Stimulated activated CD8-positive, alpha-beta memory T cell treated with anti-CD3 and anti-CD28 coated beads, Interleukin-4, amount 100 ng/mL, for 4 hours (primary cell): ENCODE measurements around the gene CDH4.
"Not testable (repeated sequence)": the region's sequence is repeated elsewhere in the genome, so short reads cannot be mapped to it uniquely, and the experiment has no call there.

Experiments used
- DNase-seq, 2 donors: peaks; one replicate each; pipeline ENCODE4 v3.0.0-alpha.2; 2020; ENCODE audit warnings: low read depth in 2 of 2, low spot score in 1 of 2

Gene CDH4

GRCh38 chr20:61453219-61453618 lies 201.2 kb downstream of the CDH4 start:
- DNase-seq, result no peak

- DNase-seq, result not testable (repeated sequence)
Observed at GRCh38 chr20:61453623-61454022, 201.6 kb downstream of the CDH4 start.

DNA sequence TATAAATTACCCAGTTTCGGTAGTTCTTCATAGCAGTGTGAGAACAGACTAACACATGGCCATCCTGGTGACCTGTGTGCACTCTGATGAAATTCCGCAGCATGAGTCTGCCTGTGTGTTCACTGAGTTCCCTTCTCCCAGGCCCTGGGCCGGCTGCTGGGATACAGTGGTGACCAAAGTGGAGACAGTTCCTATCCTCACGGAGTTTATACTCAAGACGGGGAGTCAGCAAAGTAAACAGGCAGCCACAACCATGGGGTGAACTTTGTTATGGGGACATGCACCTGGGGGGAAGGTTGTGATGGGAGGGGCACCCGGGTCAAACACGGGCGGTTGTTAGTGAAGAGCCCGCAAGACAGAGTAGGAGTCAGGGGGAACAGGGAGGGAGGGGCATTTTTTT lies 202.0 kb downstream of the CDH4 start:
- no peak for DNase-seq

DNA sequence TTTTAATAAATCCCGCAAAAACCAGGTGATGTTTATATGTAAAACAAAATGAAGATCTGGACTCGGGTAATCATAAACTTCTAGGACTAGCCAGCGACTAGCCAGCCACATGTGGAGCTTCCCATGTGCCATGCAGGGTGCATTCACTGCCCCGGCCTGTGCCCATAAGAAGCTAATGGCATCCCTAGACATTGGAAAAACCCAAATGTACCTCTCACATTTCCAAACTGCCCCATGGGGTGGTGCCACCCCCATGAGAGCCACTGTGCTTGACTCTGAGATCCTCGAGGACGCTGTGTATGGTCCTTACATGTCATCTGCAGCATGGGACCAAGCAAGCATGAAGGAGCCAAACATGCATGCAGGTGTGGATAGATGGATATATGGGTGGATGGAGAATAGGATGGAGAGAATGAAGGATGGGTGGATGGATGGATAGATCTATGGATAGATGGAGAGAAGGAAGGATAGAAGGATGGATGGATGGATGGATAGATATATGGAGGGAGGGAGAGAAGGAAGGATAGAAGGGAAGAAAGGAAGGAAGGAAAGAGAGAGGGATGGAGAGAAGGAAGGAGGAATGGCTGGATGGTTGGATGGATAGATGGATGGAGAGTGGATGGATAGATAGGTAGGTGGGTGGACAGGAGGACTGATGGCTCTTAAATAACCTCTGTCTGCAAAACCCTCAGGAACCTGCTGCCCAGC lies 203.6 kb downstream of the CDH4 start:
- no peak for DNase-seq

GRCh38 chr20:61457725-61458124 lies 205.7 kb downstream of the CDH4 start:
- DNase-seq, result no peak

DNA sequence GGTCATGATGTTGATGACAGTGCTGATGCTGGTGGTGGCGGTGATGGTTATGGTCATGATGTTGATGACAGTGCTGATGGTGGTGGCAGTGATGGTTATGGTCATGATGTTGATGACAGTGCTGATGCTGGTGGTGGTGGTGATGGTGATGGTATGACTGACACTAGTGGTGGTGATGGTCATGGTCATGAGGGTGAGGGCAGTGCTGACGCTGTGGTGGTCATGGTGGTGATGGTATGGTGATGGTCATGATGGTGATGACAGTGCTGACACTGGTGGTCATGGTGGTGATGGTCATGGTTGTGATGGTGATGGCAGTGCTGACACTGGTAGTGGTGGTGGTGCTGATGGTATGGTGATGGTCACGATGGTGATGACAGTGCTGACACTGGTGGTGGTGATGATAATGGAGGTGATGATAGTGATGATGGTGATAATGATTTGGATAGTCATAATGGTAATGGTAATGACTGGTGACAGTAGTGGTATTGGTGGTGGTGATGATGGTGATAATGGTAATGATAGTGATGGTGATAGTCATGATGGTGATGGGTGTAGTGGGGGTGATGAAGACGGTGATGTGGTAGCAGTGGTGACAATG lies 206.2 kb downstream of the CDH4 start:
- no peak for DNase-seq

DNA sequence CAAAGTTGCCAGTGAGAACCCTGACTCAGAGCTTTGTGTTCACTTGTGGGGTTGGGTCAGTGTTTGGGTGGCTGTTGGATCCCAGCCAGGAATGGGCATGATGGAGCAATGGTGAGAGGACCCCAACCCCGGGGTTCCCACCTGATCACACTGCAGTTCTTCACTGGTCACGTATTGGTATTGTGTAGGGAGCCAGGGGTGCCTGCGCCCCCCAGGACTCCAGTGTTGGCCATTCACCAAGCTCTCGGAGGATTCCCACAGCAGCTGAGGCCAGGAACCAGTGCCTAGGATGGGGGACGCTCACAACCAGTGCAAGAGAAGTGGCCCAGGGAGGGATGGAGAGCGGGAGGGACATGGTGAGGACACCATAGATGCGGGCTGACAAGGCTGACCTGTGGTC lies 207.2 kb downstream of the CDH4 start:
- DNase-seq, result no peak

DNA sequence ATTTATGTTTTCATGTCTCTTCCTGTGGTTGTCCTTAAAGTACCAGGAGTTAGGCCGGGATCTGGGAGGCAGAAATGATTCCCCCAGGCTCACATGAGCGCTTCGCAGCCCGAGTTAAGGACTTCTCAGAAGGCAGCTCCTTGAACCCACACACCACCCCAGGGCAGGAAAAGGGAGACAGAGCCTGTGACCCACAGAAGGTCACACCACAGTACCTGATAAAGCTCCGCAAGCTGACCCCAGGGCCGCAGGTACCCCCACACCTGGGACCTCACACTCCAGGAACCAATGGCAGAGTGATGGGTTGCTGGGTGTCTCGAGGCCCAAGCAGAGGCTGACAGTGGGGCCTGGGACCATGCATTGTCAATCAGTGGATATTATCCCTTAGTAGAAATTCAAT lies 207.6 kb downstream of the CDH4 start:
- DNase-seq, result no peak

DNA sequence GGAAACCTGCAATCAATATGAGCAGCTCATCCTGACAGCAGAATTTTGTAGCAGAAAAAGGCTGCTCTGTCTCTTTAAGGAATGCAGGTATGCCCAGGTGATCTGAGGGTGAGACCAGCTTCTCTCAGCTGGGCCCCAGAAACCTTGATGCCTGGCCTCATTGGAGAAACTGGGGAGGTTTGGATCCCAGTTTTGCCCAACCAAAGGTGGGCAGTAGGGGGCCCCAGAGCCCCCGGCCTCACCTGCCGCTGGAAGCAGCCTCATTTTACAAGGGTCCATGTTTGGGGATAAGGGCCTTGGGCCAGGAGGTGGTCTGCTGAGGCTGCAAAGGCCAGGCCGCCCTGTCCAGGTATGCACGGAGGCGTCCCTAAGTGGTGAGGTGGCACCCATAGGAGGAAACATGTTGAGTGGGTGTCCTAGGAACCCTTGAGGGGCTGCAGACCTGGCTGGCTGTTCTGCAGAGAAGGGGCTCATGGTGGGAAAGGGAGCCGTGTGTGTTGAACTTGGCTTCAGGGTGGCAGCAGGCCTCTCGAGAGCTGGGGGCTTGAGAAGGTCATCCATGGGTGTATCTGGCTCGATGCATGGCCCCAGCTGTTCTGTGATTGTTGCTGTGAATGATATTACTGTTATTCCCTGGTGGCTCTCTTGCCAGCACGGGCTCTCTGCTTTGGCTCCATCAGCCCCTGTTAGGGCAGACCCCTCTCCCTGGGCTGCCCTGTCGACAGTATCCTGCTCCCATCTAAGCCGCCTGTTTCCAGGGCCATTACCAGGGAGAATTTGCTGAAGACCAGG lies 208.4 kb downstream of the CDH4 start:
- DNase-seq, result no peak

- no peak for DNase-seq
Observed at GRCh38 chr20:61461461-61461860, 209.4 kb downstream of the CDH4 start.

GRCh38 chr20:61464307-61465303 lies 212.5 kb downstream of the CDH4 start:
- DNase-seq, result no peak

DNA sequence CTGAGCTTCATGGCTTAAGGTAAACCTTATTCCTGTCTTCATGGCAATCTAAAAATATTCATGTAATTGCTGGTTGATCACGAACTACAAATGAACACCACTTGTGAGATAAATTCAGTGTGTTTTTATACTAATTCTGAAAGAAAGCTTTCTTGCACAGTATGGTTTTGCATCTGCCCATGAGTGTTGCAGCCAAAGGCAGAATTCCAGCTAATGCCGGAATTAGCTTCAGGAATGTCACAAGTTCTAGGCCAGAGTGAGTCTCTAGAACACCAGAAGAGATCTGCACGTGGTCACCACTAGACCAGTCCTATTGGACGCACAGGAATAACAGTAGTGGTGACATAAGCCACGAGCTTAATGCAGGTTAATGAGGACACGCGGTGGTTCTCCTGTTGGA lies 223.7 kb downstream of the CDH4 start:
- DNase-seq, result no peak

- no peak for DNase-seq
Observed at GRCh38 chr20:61476956-61477355, 224.9 kb downstream of the CDH4 start.

- no peak for DNase-seq
Observed at GRCh38 chr20:61477451-61477861, 225.4 kb downstream of the CDH4 start.

DNA sequence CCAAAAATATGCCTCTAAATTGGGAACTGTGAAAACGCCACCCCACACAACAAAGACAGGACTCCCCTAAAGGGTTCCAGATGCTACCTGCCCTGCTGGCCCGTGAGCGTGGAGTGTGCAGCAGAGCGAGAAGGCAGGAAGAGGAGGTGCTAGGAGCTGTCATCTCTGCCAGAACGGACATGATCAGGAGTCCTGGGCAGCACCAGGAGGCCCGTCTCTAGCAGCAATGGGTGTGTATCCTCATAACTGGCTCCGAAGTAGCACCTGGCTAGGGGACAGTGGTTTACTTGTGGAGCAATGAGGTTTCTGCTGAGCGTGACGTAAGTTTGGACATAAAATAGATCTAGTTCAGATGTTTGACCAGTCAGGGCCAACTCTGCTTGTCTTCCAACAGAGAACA lies 226.0 kb downstream of the CDH4 start:
- DNase-seq, result no peak

- no peak for DNase-seq
Observed at GRCh38 chr20:61478611-61479305, 226.7 kb downstream of the CDH4 start.

- DNase-seq, result not testable (repeated sequence)
Observed at GRCh38 chr20:61479433-61479832, 227.4 kb downstream of the CDH4 start.

DNA sequence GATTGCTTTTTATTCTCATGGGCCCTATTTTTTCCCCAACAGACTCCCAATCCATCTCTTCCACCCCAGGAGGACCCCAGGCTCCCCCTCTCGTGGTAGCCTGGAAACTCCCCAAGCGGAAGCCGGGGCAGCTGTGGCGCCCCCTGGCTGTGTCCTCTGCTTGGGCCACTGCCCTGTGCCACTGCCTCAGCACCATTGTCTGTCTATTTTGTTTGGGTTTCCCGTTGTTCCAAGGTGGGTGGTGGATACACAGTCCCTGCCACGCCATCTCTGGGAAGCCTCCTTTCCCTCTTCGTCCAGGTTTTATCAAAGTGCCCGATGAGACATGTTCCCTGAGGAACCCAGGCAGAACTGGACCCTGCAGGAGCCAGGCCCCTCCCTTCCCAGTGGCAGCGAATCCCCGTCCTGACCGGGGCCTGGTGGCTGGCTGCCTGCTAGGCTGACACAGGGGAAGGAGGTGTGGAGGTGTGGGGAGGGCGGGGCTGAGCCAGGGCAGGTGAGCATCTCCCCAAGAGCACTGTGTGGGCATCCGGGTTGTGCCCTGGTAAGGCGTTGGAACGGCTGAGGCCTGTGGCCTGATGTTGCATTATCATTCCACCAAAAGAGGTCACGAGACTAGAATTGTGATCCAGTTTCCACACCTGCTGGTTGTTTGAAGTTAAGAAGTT lies 228.2 kb downstream of the CDH4 start:
- no peak for DNase-seq

DNA sequence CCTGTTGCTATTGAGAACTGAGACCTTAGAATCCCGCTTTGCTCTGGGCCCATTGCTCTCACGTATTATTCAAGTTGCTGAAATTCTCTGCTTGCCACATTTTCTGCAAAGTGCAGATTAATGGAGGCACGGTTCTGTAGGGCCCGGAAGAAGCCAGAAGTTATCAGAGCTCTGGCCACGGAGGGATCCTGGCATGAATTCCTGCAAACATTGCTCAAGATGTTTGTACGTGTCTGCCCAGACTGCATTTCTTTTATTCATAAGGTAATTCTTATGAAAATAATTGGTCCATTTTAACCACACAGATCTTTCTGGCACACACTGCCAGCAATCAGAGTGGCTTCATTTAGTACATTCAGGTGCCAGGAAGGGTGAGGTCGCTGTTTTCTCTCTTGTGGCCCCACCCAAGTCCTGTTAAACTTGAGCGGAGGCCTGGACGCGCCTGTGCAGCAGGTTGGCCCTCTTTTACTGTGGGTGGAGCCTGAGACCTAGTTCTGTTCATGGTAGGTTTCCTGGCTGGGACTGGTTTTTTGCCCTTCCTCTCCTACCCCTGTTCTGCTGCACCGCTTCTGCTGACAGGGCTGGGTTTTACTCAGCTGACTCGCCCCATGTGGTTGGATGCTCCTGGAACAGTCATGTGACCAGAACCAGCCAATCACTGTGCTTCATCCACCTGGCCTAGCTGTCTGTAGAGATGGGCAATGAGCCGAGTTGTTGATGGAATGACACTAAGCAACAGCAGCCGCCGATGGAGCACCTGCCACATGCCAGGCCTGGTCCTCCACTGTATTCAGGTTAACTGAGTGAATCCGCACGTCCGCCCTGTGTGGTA lies 230.2 kb downstream of the CDH4 start:
- no peak for DNase-seq
